ENCODE results near the gene IGFL3.
A peak's percentile ranks its signal among the peaks of the same experiment; 100 is the strongest.

Gene IGFL3

GRCh38 chr19:46144756-46145155 is 20.3 kb upstream of the IGFL3 start:
- Histone ChIP-seq H3K4me1 (ENCODE audit: control insufficient read depth, insufficient read depth, low read length) (no peaks in the 10 kb centered on the region), H3K36me3 (ENCODE audit: control insufficient read depth, insufficient read depth, low read length) (no peaks in the 10 kb centered on the region), H3K9me3 (ENCODE audit: control insufficient read depth, insufficient read depth, low read length) (no peaks in the 10 kb centered on the region), H3K27ac (ENCODE audit: low read length) (no peak overlapping the region), H3K4me3 (ENCODE audit: low read length) (no peak overlapping the region), H3K27me3 (ENCODE audit: control insufficient read depth, insufficient read depth, low read length) (no peaks in the 10 kb centered on the region)
- no peak for DNase-seq (ENCODE audit: low read depth, low spot score)
- no CpG with 5 or more reads among the region's 3 CpGs for WGBS (ENCODE audit: insufficient coverage, insufficient read length)

- no CpG with 5 or more reads among the region's 4 CpGs for WGBS (ENCODE audit: insufficient coverage, insufficient read length)
- DNase-seq (ENCODE audit: low read depth, low spot score) = no peak
- H3K27me3 ChIP-seq (ENCODE audit: control insufficient read depth, insufficient read depth, low read length) = no peaks in the 10 kb centered on the region
- H3K36me3 ChIP-seq (ENCODE audit: control insufficient read depth, insufficient read depth, low read length) = no peaks in the 10 kb centered on the region
- H3K9me3 ChIP-seq (ENCODE audit: control insufficient read depth, insufficient read depth, low read length) = no peaks in the 10 kb centered on the region
- H3K27ac ChIP-seq (ENCODE audit: low read length) = no peak overlapping the region
- no peak overlapping the region for H3K4me3 ChIP-seq (ENCODE audit: low read length)
- no peaks in the 10 kb centered on the region for H3K4me1 ChIP-seq (ENCODE audit: control insufficient read depth, insufficient read depth, low read length)
Measured at GRCh38 chr19:46142294-46142693, 17.8 kb upstream of the IGFL3 start.

DNA sequence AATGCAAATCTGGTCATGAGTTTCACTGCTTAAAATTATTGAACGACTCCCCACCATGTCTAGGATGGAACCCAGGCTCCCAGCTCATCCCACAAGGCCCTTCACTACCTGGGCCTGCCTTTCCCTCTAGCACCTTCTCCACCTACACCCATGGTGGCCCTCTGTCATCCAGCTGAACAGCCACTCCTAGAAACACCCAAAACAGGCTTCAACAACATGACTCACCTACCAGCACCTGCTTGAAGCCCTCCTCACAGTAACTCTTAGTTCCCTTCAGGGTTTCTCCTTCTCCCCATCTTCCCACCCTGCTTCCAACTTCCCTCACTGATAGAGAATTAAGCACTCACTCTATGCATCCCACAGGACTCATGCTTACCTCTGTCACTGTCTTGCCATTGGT is 16.9 kb upstream of the IGFL3 start:
- H3K9me3 ChIP-seq (ENCODE audit: control insufficient read depth, insufficient read depth, low read length) = no peaks in the 10 kb centered on the region
- H3K36me3 ChIP-seq (ENCODE audit: control insufficient read depth, insufficient read depth, low read length) = no peaks in the 10 kb centered on the region
- no peaks in the 10 kb centered on the region for H3K27me3 ChIP-seq (ENCODE audit: control insufficient read depth, insufficient read depth, low read length)
- DNase-seq (ENCODE audit: low read depth, low spot score) = no peak
- no peaks in the 10 kb centered on the region for H3K4me1 ChIP-seq (ENCODE audit: control insufficient read depth, insufficient read depth, low read length)
- no peak overlapping the region for H3K4me3 ChIP-seq (ENCODE audit: low read length)
- WGBS (ENCODE audit: insufficient coverage, insufficient read length) = no CpG with 5 or more reads among the region's 1 CpG
- no peak overlapping the region for H3K27ac ChIP-seq (ENCODE audit: low read length)

- no peak overlapping the region for H3K4me3 ChIP-seq (ENCODE audit: low read length)
- no peak for DNase-seq (ENCODE audit: low read depth, low spot score)
- no peaks in the 10 kb centered on the region for H3K27me3 ChIP-seq (ENCODE audit: control insufficient read depth, insufficient read depth, low read length)
- H3K27ac ChIP-seq (ENCODE audit: low read length) = no peak overlapping the region
- H3K4me1 ChIP-seq (ENCODE audit: control insufficient read depth, insufficient read depth, low read length) = peaks cover under 1% of the 10 kb centered on the region; the same call in 1 of the 2 replicates
- no peaks in the 10 kb centered on the region for H3K36me3 ChIP-seq (ENCODE audit: control insufficient read depth, insufficient read depth, low read length)
- H3K9me3 ChIP-seq (ENCODE audit: control insufficient read depth, insufficient read depth, low read length) = no peaks in the 10 kb centered on the region
- WGBS (ENCODE audit: insufficient coverage, insufficient read length) = no CpG with 5 or more reads among the region's 4 CpGs
Measured at GRCh38 chr19:46137915-46138473, 13.5 kb upstream of the IGFL3 start.

DNA sequence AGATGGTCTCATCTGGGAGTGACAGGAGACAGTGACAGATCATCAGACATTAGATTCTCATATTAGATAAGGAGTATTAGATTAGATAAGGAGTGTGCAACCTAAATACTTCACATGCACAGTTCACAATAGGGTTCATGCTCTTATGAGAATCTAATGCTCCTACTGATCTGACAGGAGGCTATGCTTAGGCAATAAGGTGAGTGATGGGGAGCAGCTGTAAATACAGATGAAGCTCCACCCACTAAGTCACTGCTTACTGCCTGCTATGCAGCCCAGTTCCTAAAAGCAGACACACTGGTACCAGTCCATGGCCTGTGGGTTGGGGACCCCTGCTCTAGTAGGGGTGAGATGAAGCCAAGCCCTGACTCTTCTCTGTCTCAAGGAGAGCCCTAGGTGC is 10.0 kb upstream of the IGFL3 start:
- Histone ChIP-seq H3K4me1 (ENCODE audit: control insufficient read depth, insufficient read depth, low read length) (peaks cover 5% of the 10 kb centered on the region; the same call in 1 of the 2 replicates), H3K36me3 (ENCODE audit: control insufficient read depth, insufficient read depth, low read length) (no peaks in the 10 kb centered on the region), H3K27ac (ENCODE audit: low read length) (no peak overlapping the region), H3K4me3 (ENCODE audit: low read length) (no peak overlapping the region), H3K27me3 (ENCODE audit: control insufficient read depth, insufficient read depth, low read length) (no peaks in the 10 kb centered on the region), H3K9me3 (ENCODE audit: control insufficient read depth, insufficient read depth, low read length) (no peaks in the 10 kb centered on the region)
- DNase-seq (ENCODE audit: low read depth, low spot score) = no peak

DNA sequence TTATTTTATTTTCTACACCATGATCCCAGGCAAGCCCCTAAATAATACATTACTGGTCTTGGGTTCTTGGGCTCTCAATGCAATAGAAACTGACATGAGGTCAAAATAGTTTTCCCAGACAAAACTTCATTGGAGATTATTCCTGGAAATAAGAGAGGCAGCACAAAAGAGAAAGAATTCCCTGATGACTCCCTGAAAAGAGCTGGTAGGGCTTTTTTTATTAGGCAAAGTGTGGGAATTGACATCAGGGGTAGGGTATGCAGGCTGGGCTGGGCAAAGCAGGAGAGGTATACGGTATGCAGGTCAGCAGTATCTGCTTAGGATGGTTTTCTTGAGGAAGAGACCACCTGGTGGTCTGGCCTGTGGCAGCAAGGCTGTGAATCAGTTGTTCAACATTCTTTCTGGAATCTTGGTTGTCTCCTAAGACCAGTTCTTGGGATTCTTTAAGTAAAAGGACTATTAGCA is 9.3 kb upstream of the IGFL3 start:
- Histone ChIP-seq H3K27ac (ENCODE audit: low read length) (no peak overlapping the region), H3K4me3 (ENCODE audit: low read length) (no peak overlapping the region), H3K36me3 (ENCODE audit: control insufficient read depth, insufficient read depth, low read length) (no peaks in the 10 kb centered on the region), H3K4me1 (ENCODE audit: control insufficient read depth, insufficient read depth, low read length) (peaks cover 5% of the 10 kb centered on the region; the same call in 1 of the 2 replicates), H3K27me3 (ENCODE audit: control insufficient read depth, insufficient read depth, low read length) (no peaks in the 10 kb centered on the region), H3K9me3 (ENCODE audit: control insufficient read depth, insufficient read depth, low read length) (no peaks in the 10 kb centered on the region)
- DNase-seq (ENCODE audit: low read depth, low spot score) = peak; percentile 13
- no CpG with 5 or more reads among the region's 1 CpG for WGBS (ENCODE audit: insufficient coverage, insufficient read length)

DNA sequence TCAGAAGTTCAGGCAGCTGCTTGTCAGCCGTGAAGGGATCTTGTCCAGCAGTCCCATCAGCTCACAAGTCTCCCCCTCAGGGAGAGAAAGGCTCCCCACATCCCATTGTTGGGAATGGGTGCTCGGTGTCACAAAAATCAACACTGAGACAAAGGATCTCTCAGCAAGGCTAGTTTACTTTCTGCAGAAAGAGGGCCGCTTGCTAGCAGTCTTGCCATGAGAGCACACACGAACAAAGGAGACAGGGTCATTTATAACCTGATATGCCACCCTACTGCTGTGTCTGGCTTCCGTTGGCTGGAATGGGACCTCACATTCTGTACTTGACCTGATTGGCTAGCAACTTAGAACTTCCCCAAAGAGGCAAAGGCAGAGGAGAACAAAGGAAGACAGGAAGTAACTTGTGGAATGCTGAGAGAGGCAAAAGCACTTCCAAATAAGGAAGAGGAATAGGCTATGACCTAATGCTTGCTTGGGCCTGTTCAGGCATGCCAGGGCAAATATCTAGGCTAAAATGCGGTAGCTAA is 8.7 kb upstream of the IGFL3 start:
- H3K9me3 ChIP-seq (ENCODE audit: control insufficient read depth, insufficient read depth, low read length) = no peaks in the 10 kb centered on the region
- no CpG with 5 or more reads among the region's 6 CpGs for WGBS (ENCODE audit: insufficient coverage, insufficient read length)
- peaks cover 5% of the 10 kb centered on the region; the same call in 1 of the 2 replicates for H3K4me1 ChIP-seq (ENCODE audit: control insufficient read depth, insufficient read depth, low read length)
- no peaks in the 10 kb centered on the region for H3K27me3 ChIP-seq (ENCODE audit: control insufficient read depth, insufficient read depth, low read length)
- H3K27ac ChIP-seq (ENCODE audit: low read length) = no peak overlapping the region
- no peaks in the 10 kb centered on the region for H3K36me3 ChIP-seq (ENCODE audit: control insufficient read depth, insufficient read depth, low read length)
- H3K4me3 ChIP-seq (ENCODE audit: low read length) = no peak overlapping the region
- peak; percentile 82 for DNase-seq (ENCODE audit: low read depth, low spot score)

DNA sequence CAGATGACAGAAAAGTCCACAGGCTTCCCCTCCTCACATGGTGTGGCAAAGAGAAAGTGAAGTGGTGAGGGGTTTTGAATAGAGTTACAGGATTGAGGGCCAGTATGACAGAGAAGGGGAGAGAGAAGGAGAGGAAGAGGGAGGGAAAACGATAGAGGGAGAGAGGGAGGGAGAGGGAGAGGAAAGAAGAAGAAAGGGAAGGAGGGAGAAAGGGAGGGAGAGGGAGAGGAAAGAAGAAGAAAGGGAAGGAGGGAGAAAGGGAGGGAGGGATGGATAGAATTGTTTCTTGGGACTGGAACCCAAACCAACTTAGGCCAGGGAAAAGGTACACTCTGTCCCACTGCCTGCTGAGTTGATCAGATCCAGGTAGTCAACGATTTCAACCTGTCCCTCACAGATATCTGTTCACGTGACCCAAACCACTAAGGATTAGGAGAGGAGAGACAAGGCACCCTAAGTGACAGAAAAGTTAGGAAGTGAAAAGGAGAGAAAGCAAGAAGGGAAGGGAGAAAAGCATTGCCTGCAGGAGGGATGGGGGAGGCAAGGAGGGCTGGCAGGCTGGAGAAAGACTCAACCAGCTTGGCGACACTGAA is 8.1 kb upstream of the IGFL3 start:
- peaks cover 5% of the 10 kb centered on the region; the same call in 1 of the 2 replicates for H3K4me1 ChIP-seq (ENCODE audit: control insufficient read depth, insufficient read depth, low read length)
- DNase-seq (ENCODE audit: low read depth, low spot score) = no peak
- no CpG with 5 or more reads among the region's 4 CpGs for WGBS (ENCODE audit: insufficient coverage, insufficient read length)
- no peaks in the 10 kb centered on the region for H3K27me3 ChIP-seq (ENCODE audit: control insufficient read depth, insufficient read depth, low read length)
- no peaks in the 10 kb centered on the region for H3K36me3 ChIP-seq (ENCODE audit: control insufficient read depth, insufficient read depth, low read length)
- no peak overlapping the region for H3K4me3 ChIP-seq (ENCODE audit: low read length)
- H3K9me3 ChIP-seq (ENCODE audit: control insufficient read depth, insufficient read depth, low read length) = no peaks in the 10 kb centered on the region
- no peak overlapping the region for H3K27ac ChIP-seq (ENCODE audit: low read length)

DNA sequence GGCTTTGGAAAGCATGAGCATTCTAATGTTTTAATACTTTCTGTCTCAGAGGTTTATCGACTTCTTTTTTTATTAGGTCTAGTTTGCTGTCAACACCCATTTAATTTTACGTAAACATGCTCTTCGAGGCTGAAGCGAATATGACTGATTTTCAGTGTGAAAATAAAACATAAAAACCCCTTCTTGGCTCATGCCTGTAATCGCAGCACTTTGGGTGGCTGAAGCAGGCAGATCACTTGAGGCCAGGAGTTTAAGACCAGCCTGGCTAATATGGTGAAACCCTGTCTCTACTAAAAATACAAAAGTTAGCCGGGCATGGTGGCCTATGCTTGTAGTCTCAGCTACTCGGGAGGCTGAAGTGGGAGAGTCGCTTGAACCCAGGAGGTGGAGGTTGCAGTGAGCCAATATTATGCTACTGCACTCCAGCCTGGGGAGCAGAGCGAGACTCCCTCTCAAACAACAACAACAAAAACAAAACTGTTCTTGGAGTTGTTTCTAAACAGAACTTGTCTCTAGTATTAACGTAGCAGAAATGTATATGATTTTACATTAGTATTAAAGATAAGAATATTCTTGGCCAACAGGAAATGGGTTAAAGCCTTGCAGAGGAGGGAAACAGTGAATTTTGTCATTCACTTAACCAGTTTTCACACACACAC is 7.1 kb upstream of the IGFL3 start:
- Histone ChIP-seq H3K4me1 (ENCODE audit: control insufficient read depth, insufficient read depth, low read length) (peaks cover 5% of the 10 kb centered on the region; the same call in 1 of the 2 replicates), H3K27ac (ENCODE audit: low read length) (no peak overlapping the region), H3K36me3 (ENCODE audit: control insufficient read depth, insufficient read depth, low read length) (no peaks in the 10 kb centered on the region), H3K27me3 (ENCODE audit: control insufficient read depth, insufficient read depth, low read length) (no peaks in the 10 kb centered on the region), H3K9me3 (ENCODE audit: control insufficient read depth, insufficient read depth, low read length) (no peaks in the 10 kb centered on the region), H3K4me3 (ENCODE audit: low read length) (no peak overlapping the region)
- WGBS (ENCODE audit: insufficient coverage, insufficient read length) = no CpG with 5 or more reads among the region's 10 CpGs
- DNase-seq (ENCODE audit: low read depth, low spot score) = no peak

- Histone ChIP-seq H3K27me3 (ENCODE audit: control insufficient read depth, insufficient read depth, low read length) (no peaks in the 10 kb centered on the region), H3K4me3 (ENCODE audit: low read length) (no peak overlapping the region), H3K4me1 (ENCODE audit: control insufficient read depth, insufficient read depth, low read length) (no peaks in the 10 kb centered on the region), H3K27ac (ENCODE audit: low read length) (no peak overlapping the region), H3K36me3 (ENCODE audit: control insufficient read depth, insufficient read depth, low read length) (no peaks in the 10 kb centered on the region), H3K9me3 (ENCODE audit: control insufficient read depth, insufficient read depth, low read length) (no peaks in the 10 kb centered on the region)
- no CpG with 5 or more reads among the region's 2 CpGs for WGBS (ENCODE audit: insufficient coverage, insufficient read length)
- no peak for DNase-seq (ENCODE audit: low read depth, low spot score)
Measured at GRCh38 chr19:46126086-46126580, 1.6 kb upstream of the IGFL3 start.
